ENCODE measurements around the gene GALNT18. TPM values are rescaled to one million over a fixed set of nuclear protein-coding genes. Genes with fewer than 3 reads are reported as not detected.

The GALNT18 gene
- polyA plus RNA-seq, 1 donor from 2014 or later: 7.6 TPM

GRCh38 chr11:11313902-11314692 is 307.7 kb downstream of the GALNT18 start:
- Histone ChIP-seq H3K27me3 (ENCODE audit: insufficient read depth, low read depth, low read length) (no peaks in the 10 kb centered on the region), H3K4me3 (ENCODE audit: low read length) (no peak overlapping the region), H3K9ac (ENCODE audit: low read length) (no peak overlapping the region), H3K4me2 (ENCODE audit: low read length) (no peak overlapping the region), H3F3A (ENCODE audit: insufficient read depth, low read length, poor library complexity, severe bottlenecking) (no peaks in the 10 kb centered on the region), H3K9me2 (ENCODE audit: insufficient read depth, low read length) (no peaks in the 10 kb centered on the region), H3K27ac (ENCODE audit: low read length) (no peak overlapping the region), H3K9me3 (ENCODE audit: low read length) (no peaks in the 10 kb centered on the region), H3K36me3 (ENCODE audit: insufficient read depth, low read length) (no peaks in the 10 kb centered on the region), H3K79me2 (replicated peaks; ENCODE audit: insufficient read depth, low read length) (no peaks in the 10 kb centered on the region), H4K20me1 (ENCODE audit: insufficient read depth) (no peaks in the 10 kb centered on the region), H2AFZ (ENCODE audit: low read depth, low read length) (no peak overlapping the region)
- TF ChIP-seq CTCF (IDR thresholded peaks at IDR 0.05; ENCODE audit: poor library complexity, severe bottlenecking) (no peak), MXI1 (conservative IDR thresholded peaks at IDR 0.05; ENCODE audit: poor library complexity, severe bottlenecking) (no peak), POLR2AphosphoS5 (IDR thresholded peaks at IDR 0.05) (no peak), EP300 (conservative IDR thresholded peaks at IDR 0.05; ENCODE audit: poor library complexity, severe bottlenecking) (no peak), RAD21 (conservative IDR thresholded peaks at IDR 0.05) (no peak), SMC3 (conservative IDR thresholded peaks at IDR 0.05; ENCODE audit: poor library complexity) (no peak), EZH2 (IDR thresholded peaks at IDR 0.05; ENCODE audit: borderline replicate concordance, insufficient read depth, low read length, poor library complexity, severe bottlenecking) (no peak), REST (IDR thresholded peaks at IDR 0.05; ENCODE audit: borderline replicate concordance) (no peak)

GRCh38 chr11:11313426-11313825 is 308.4 kb downstream of the GALNT18 start:
- H3F3A ChIP-seq (ENCODE audit: insufficient read depth, low read length, poor library complexity, severe bottlenecking): no peaks in the 10 kb centered on the region
- H3K36me3 ChIP-seq (ENCODE audit: insufficient read depth, low read length): no peaks in the 10 kb centered on the region
- H3K4me3 ChIP-seq (ENCODE audit: low read length): no peak overlapping the region
- H3K79me2 ChIP-seq (replicated peaks; ENCODE audit: insufficient read depth, low read length): no peaks in the 10 kb centered on the region
- H3K9me3 ChIP-seq (ENCODE audit: low read length): no peaks in the 10 kb centered on the region
- TF ChIP-seq POLR2AphosphoS5 (IDR thresholded peaks at IDR 0.05): no peak
- TF ChIP-seq EP300 (conservative IDR thresholded peaks at IDR 0.05; ENCODE audit: poor library complexity, severe bottlenecking): no peak
- no peak for TF ChIP-seq RAD21 (conservative IDR thresholded peaks at IDR 0.05)
- TF ChIP-seq REST (IDR thresholded peaks at IDR 0.05; ENCODE audit: borderline replicate concordance): no peak
- no peak for TF ChIP-seq MXI1 (conservative IDR thresholded peaks at IDR 0.05; ENCODE audit: poor library complexity, severe bottlenecking)
- no peak overlapping the region for H2AFZ ChIP-seq (ENCODE audit: low read depth, low read length)
- H4K20me1 ChIP-seq (ENCODE audit: insufficient read depth): no peaks in the 10 kb centered on the region
- no peak overlapping the region for H3K27ac ChIP-seq (ENCODE audit: low read length)
- H3K9ac ChIP-seq (ENCODE audit: low read length): no peak overlapping the region
- H3K9me2 ChIP-seq (ENCODE audit: insufficient read depth, low read length): no peaks in the 10 kb centered on the region
- H3K27me3 ChIP-seq (ENCODE audit: insufficient read depth, low read depth, low read length): no peaks in the 10 kb centered on the region
- no peak overlapping the region for H3K4me2 ChIP-seq (ENCODE audit: low read length)

Data from neural cell (in vitro differentiated cells).